Mesendoderm (in vitro differentiated cells): ENCODE data around the gene ARPC5.
"Not testable (repeated sequence)": the region's sequence is repeated elsewhere in the genome, so short reads cannot be mapped to it uniquely, and the experiment has no call there.

Experiments
- DNase-seq: peaks from one replicate; pipeline ENCODE4 v3.0.0; 2013
- H2AK5ac ChIP-seq: 2 replicates; pipeline ENCODE4 v1.6.1; 2013; ENCODE audit warnings: low read length, inconsistent platforms
- H2BK120ac ChIP-seq: 2 replicates; pipeline ENCODE4 v1.6.1; 2013; ENCODE audit warnings: low read depth, mild to moderate bottlenecking, low read length, moderate library complexity, mixed read lengths
- H2BK15ac ChIP-seq: replicated peaks from 2 replicates; pipeline ENCODE4 v1.6.1; 2013; ENCODE audit warnings: low read depth, mild to moderate bottlenecking, moderate library complexity
- H2BK5ac ChIP-seq: 2 replicates; pipeline ENCODE4 v1.6.1; 2013; ENCODE audit warnings: low read length, inconsistent platforms
- H3K18ac ChIP-seq: 2 replicates; pipeline ENCODE4 v1.6.1; 2013; ENCODE audit warnings: mild to moderate bottlenecking, low read length, mixed read lengths
- H3K23ac ChIP-seq: one replicate; pipeline ENCODE4 v1.6.1; 2013; ENCODE audit warnings: low read length
- H3K27ac ChIP-seq: 2 replicates; pipeline ENCODE4 v1.5.1; 2013; ENCODE audit warnings: low read depth, mild to moderate bottlenecking, inconsistent platforms, low read length, moderate library complexity
- H3K27me3 ChIP-seq: 2 replicates; pipeline ENCODE4 v1.6.1; 2013; ENCODE audit warnings: low read length, control low read depth, mild to moderate bottlenecking, inconsistent platforms; ENCODE audit not compliant: insufficient read depth, poor library complexity
- H3K36me3 ChIP-seq: 2 replicates; pipeline ENCODE4 v1.6.1; 2013; ENCODE audit warnings: low read length, inconsistent platforms; ENCODE audit not compliant: control insufficient read depth, insufficient read depth
- H3K4ac ChIP-seq: one replicate; pipeline ENCODE4 v1.6.1; 2013; ENCODE audit warnings: low read depth, mild to moderate bottlenecking, low read length, moderate library complexity
- H3K4me1 ChIP-seq: 2 replicates; pipeline ENCODE4 v1.6.1; 2013; ENCODE audit warnings: low read depth, low read length, inconsistent platforms; ENCODE audit not compliant: control insufficient read depth
- H3K4me2 ChIP-seq: 2 replicates; pipeline ENCODE4 v1.6.1; 2013; ENCODE audit warnings: low read length
- H3K4me3 ChIP-seq: 2 replicates; pipeline ENCODE4 v1.5.1; 2013; ENCODE audit warnings: mild to moderate bottlenecking, low read length
- H3K56ac ChIP-seq: one replicate; pipeline ENCODE4 v1.6.1; 2013; ENCODE audit warnings: low read length
- H3K79me1 ChIP-seq: 2 replicates; pipeline ENCODE4 v1.6.1; 2013; ENCODE audit warnings: low read length, inconsistent platforms
- H3K79me2 ChIP-seq: 2 replicates; pipeline ENCODE4 v1.6.1; 2013; ENCODE audit warnings: mild to moderate bottlenecking, low read length; ENCODE audit not compliant: control insufficient read depth, insufficient read depth
- H3K9ac ChIP-seq: 2 replicates; pipeline ENCODE4 v1.6.1; 2013; ENCODE audit warnings: low read length, inconsistent platforms
- H4K5ac ChIP-seq: one replicate; pipeline ENCODE4 v1.6.1; 2013; ENCODE audit warnings: low read length
- H4K8ac ChIP-seq: one replicate; pipeline ENCODE4 v1.6.1; 2013; ENCODE audit warnings: low read depth, mild to moderate bottlenecking, control low read depth, low read length, moderate library complexity
- WGBS: extraction: QIAGEN DNeasy Blood & Tissue Kit; methylation state at CpG from one replicate; pipeline ENCODE4 v1.1.7; 2013; ENCODE audit warnings: low lambda C conversion rate, missing lambda C conversion rate; ENCODE audit not compliant: insufficient coverage; ENCODE audit errors: extremely low coverage; 5-methylcytosine and 5-hydroxymethylcytosine counted together

The ARPC5 gene

DNA sequence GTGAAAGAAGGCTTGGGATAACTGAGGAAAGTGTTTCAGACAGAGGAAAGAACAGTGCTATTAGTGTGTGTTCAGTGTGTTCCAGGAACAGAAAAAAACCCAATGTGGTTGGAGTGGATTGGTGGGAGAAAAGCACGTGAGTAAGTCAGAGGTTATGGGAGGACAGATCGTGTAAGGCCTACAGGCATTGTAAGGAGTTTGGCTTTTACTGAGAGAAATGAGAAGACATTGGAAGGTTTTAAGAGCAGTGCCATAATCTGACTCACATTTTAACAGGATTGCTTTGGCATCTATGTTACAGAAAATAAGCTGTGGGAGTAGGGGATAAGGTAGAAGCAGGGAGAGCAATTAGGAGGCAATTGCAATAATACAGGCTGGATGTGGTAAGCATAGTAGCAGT is 4.8 kb downstream of the ARPC5 start:
- H3K23ac ChIP-seq, result no peak overlapping the region
- H2BK5ac ChIP-seq, result no peak overlapping the region
- H4K8ac ChIP-seq, result no peak overlapping the region
- H3K56ac ChIP-seq, result no peak overlapping the region
- H3K79me1 ChIP-seq, result peaks cover 4% of the 10 kb centered on the region
- no peaks in the 10 kb centered on the region for H3K4me1 ChIP-seq
- H3K4me3 ChIP-seq, result no peak overlapping the region
- H3K4me2 ChIP-seq, result no peak overlapping the region
- H3K9ac ChIP-seq, result no peak overlapping the region
- no peaks in the 10 kb centered on the region for H3K27me3 ChIP-seq
- no peak overlapping the region for H2BK15ac ChIP-seq
- no peak overlapping the region for H3K4ac ChIP-seq
- peaks cover 6% of the 10 kb centered on the region for H3K36me3 ChIP-seq
- no peak overlapping the region for H4K5ac ChIP-seq
- peaks cover 8% of the 10 kb centered on the region for H3K79me2 ChIP-seq
- no peak for DNase-seq
- no peak overlapping the region for H2BK120ac ChIP-seq
- no peak overlapping the region for H3K18ac ChIP-seq
- no CpG with 5 or more reads among the region's 2 CpGs for WGBS
- H2AK5ac ChIP-seq, result no peak overlapping the region
- H3K27ac ChIP-seq, result no peak overlapping the region

DNA sequence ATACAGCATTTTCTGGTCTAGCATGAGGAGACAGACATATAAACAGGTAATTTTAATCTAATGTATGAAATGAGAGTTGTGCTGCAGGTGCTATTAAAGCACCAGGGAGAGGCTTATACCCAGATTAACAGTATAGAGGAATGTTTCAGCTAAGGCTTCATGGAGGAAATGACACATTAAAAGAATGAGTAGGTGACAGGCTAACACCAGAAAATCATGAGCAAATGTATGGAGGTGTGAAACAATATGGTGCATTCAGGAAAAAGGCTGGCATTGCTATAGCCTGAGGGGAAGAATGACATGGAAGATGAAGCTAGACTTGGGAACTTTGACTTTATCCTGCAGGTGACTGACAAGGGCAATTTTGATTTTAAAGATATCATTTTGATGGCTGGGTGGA is 7.0 kb downstream of the ARPC5 start:
- no peak overlapping the region for H3K4ac ChIP-seq
- H2BK120ac ChIP-seq, result no peak overlapping the region
- H3K9ac ChIP-seq, result no peak overlapping the region
- no peak overlapping the region for H4K8ac ChIP-seq
- H4K5ac ChIP-seq, result no peak overlapping the region
- no peak overlapping the region for H2BK5ac ChIP-seq
- H3K18ac ChIP-seq, result no peak overlapping the region
- no peak overlapping the region for H3K4me3 ChIP-seq
- DNase-seq, result no peak
- H2BK15ac ChIP-seq, result no peak overlapping the region
- H3K79me1 ChIP-seq, result peaks cover 4% of the 10 kb centered on the region
- H3K27me3 ChIP-seq, result no peaks in the 10 kb centered on the region
- no peaks in the 10 kb centered on the region for H3K4me1 ChIP-seq
- peaks cover 6% of the 10 kb centered on the region for H3K36me3 ChIP-seq
- H3K4me2 ChIP-seq, result no peak overlapping the region
- H3K27ac ChIP-seq, result no peak overlapping the region
- no peak overlapping the region for H3K23ac ChIP-seq
- H3K56ac ChIP-seq, result no peak overlapping the region
- no peak overlapping the region for H2AK5ac ChIP-seq
- peaks cover 3% of the 10 kb centered on the region for H3K79me2 ChIP-seq

DNA sequence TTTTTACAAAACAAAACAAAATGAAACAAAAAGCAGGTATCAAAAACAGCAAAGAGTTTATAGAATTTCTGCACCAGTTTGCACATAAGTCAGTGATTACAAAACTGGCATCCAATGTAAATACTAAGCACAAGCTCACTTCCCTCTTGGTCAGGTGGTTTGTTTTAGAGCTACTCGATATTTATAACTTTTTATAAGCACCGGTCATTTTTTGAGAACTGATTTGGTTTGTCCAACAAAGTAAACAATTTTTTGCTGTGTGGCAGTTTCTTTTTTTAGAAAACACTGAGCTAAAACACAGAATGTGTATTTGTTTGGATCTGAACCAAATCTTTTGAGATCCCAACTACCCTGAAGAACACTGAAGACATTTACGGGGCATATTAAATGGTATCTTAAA is 9.3 kb downstream of the ARPC5 start:
- not testable (repeated sequence) for DNase-seq, H3K27ac ChIP-seq, H4K8ac ChIP-seq, H3K18ac ChIP-seq, H3K27me3 ChIP-seq, H2BK15ac ChIP-seq, H2BK5ac ChIP-seq, H3K79me1 ChIP-seq, H3K4ac ChIP-seq, H3K4me2 ChIP-seq, H3K79me2 ChIP-seq, H3K56ac ChIP-seq, H2BK120ac ChIP-seq, H3K4me1 ChIP-seq, H2AK5ac ChIP-seq, H3K4me3 ChIP-seq, H3K36me3 ChIP-seq, H4K5ac ChIP-seq, H3K23ac ChIP-seq, H3K9ac ChIP-seq
- no CpG with 5 or more reads among the region's 3 CpGs for WGBS

DNA sequence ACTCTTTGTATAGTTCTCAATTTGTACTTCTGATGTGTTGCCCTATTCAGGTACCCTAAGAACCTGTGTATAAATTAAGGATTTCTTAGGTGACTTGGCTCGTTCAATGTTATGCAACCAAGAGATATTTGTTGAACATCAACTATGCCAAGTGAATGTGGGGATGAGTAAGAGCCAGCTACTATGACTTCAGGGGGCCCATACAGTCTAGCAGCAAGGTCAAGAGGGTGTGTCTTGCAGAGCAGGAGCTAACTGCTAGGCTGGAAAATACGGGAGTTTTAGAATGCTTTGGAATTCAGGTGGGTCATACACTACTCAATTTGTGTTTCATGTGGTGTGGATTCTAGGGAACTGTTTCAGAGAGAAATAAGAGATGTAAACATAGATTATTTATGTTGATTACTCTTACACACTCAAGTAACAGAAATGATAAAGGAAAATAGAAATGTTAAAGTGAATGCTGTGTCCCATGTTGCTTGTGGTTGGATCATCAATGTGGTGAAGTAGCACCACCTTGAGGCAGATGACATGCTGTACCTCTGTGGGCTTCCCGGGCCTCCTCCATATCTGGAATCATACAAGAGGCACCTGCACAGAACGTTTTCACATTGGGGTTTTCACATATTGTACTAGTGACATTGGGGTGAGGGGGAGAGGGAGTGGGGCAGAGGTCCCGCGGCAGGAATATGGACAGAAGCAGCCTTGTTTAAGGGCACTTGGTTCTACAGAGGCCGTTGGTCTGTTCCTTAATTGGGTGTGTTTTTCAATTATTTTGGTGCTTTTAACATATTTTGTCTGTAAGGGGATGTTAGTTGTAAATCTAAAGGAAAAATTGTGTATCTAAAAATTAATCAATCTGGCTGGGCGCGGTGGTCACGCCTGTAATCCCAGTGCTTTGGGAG is 12.4 kb downstream of the ARPC5 start:
- no peak overlapping the region for H2BK15ac ChIP-seq
- H3K23ac ChIP-seq, result no peak overlapping the region
- H3K27me3 ChIP-seq, result no peaks in the 10 kb centered on the region
- no peak overlapping the region for H4K8ac ChIP-seq
- no peaks in the 10 kb centered on the region for H3K79me2 ChIP-seq
- DNase-seq, result peak; percentile 76
- H3K36me3 ChIP-seq, result no peaks in the 10 kb centered on the region
- no peak overlapping the region for H3K56ac ChIP-seq
- no peaks in the 10 kb centered on the region for H3K79me1 ChIP-seq
- H3K18ac ChIP-seq, result no peak overlapping the region
- no peak overlapping the region for H2BK120ac ChIP-seq
- H4K5ac ChIP-seq, result no peak overlapping the region
- H3K4ac ChIP-seq, result no peak overlapping the region
- WGBS, result no CpG with 5 or more reads among the region's 10 CpGs
- H3K4me3 ChIP-seq, result no peak overlapping the region
- H3K4me2 ChIP-seq, result no peak overlapping the region
- no peaks in the 10 kb centered on the region for H3K4me1 ChIP-seq
- no peak overlapping the region for H2BK5ac ChIP-seq
- H3K27ac ChIP-seq, result no peak overlapping the region
- H2AK5ac ChIP-seq, result no peak overlapping the region
- H3K9ac ChIP-seq, result no peak overlapping the region

DNA sequence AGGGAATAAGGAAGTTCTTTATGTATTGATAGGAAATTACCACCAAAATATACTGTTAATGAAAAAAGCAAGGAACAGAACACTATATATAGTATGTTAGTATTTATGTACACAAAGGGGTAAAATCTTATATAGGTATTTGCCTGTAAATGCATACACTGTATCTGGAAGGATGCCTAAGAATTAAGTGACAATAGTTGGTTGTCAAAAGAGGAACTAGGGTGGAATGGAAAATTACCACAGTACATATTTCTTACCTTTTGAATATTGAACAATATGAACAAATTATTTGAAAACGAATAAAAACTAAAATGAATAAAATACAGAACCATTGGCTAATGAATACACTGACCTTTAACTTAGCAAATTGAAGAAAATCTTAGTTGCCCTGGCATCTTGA is 13.6 kb downstream of the ARPC5 start:
- Histone ChIP-seq H3K23ac (no peak overlapping the region), H3K18ac (no peak overlapping the region), H2BK5ac (no peak overlapping the region), H4K5ac (no peak overlapping the region), H3K79me1 (no peaks in the 10 kb centered on the region), H3K79me2 (no peaks in the 10 kb centered on the region), H4K8ac (no peak overlapping the region), H2AK5ac (no peak overlapping the region), H3K27me3 (no peaks in the 10 kb centered on the region), H3K4me1 (no peaks in the 10 kb centered on the region), H3K56ac (no peak overlapping the region), H3K4ac (no peak overlapping the region), H2BK15ac (no peak overlapping the region), H2BK120ac (no peak overlapping the region), H3K36me3 (no peaks in the 10 kb centered on the region), H3K4me2 (no peak overlapping the region), H3K9ac (no peak overlapping the region), H3K27ac (no peak overlapping the region), H3K4me3 (no peak overlapping the region)
- no CpG with 5 or more reads among the region's 1 CpG for WGBS
- DNase-seq, result no peak

DNA sequence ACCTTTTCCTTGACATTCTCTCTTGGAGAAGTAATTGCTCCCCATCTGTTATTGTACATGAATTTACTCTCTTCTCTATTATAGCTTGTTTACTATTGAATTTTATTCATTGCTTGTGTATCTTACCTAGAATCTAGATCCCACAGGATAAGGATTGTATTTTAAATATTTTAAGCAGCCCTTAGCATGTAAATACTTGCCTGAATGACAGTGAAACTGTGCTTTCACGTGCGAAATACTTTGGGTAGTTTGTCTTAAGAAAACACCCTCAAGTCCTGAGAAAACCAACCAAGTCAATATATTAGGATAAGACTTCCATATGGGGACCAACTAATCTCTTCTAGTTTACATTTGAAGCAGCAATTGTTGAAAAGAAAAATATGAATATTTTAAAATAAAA is 15.3 kb downstream of the ARPC5 start:
- Histone ChIP-seq H2BK5ac (no peak overlapping the region), H3K9ac (no peak overlapping the region), H3K79me1 (no peaks in the 10 kb centered on the region), H2BK15ac (no peak overlapping the region), H2AK5ac (no peak overlapping the region), H3K23ac (no peak overlapping the region), H4K8ac (no peak overlapping the region), H3K56ac (no peak overlapping the region), H3K4me2 (no peak overlapping the region), H3K4me1 (no peaks in the 10 kb centered on the region), H3K4me3 (no peak overlapping the region), H3K4ac (no peak overlapping the region), H3K27ac (no peak overlapping the region), H3K79me2 (no peaks in the 10 kb centered on the region), H3K27me3 (no peaks in the 10 kb centered on the region), H3K36me3 (no peaks in the 10 kb centered on the region), H3K18ac (no peak overlapping the region), H2BK120ac (no peak overlapping the region), H4K5ac (no peak overlapping the region)
- peak; percentile 28 for DNase-seq
- WGBS, result no CpG with 5 or more reads among the region's 2 CpGs
